GM12801 (cell line): ENCODE results near the gene C2CD4B.

Experiments
- TF ChIP-seq, protein P1 (sequence below): IDR thresholded peaks from one replicate; pipeline ENCODE4 v1.5.1; 2011; ENCODE audit warnings: control low read depth; ENCODE audit not compliant: insufficient read length; ENCODE audit errors: extremely low read depth

C2CD4B gene

DNA sequence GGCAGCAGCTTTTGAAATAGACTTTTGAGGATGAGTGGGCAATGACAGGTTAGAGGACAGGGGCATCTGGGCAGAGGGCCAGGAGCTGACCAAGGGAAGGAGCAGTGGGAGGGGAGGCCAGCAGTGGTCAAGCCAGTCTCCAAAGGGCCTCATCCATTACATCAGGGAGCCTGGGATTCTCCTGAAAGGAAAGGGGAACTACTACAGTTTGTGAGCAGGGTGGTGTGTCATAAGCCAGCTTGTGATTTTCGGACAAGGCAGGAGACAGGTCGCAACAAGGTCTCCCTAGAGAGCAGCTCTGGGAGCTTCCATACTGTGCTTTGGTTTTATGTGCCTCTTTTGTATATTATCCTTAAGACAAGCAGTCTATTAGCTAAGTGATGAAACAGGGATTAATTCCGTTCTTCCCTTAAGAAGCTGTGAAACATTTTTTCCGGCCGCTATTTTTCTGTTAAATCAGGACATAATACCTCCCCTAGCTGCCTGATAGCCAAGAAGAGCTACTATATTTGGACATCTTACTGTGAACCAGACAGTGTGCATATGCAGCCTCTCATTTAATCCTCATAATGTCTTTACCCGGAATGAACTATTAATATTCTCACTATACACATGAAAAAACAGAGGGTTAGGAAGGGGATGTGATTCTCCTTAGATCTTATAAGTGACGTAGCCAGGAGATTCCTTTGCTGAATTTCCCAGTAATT lies 46.4 kb downstream of the C2CD4B start:
- TF ChIP-seq, protein P1, sequence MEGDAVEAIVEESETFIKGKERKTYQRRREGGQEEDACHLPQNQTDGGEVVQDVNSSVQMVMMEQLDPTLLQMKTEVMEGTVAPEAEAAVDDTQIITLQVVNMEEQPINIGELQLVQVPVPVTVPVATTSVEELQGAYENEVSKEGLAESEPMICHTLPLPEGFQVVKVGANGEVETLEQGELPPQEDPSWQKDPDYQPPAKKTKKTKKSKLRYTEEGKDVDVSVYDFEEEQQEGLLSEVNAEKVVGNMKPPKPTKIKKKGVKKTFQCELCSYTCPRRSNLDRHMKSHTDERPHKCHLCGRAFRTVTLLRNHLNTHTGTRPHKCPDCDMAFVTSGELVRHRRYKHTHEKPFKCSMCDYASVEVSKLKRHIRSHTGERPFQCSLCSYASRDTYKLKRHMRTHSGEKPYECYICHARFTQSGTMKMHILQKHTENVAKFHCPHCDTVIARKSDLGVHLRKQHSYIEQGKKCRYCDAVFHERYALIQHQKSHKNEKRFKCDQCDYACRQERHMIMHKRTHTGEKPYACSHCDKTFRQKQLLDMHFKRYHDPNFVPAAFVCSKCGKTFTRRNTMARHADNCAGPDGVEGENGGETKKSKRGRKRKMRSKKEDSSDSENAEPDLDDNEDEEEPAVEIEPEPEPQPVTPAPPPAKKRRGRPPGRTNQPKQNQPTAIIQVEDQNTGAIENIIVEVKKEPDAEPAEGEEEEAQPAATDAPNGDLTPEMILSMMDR = no peak

DNA sequence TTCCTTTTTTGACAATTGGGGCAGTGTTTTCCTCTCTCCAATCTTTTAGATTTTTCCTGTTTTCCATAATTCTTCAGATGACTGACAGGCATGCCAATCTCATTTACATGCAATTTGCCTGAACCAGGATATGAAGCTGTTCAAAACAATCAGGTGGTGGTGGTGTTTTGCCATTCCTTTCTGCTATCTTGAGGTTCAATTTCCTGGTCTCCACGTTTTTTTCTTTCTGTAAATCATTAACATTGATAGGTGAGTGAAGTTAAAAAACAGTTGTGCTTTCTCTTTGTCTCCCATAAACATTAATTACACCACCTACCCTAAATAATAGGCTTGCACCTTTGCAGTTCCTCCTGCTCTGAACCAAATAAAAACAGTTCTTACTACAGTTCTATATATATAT lies 49.2 kb downstream of the C2CD4B start:
- TF ChIP-seq, protein P1 = no peak
